SH-SY5Y (cell line): ENCODE data around the gene SLC35D3.

ENCODE experiments used
- GATA2 ChIP-seq: IDR thresholded peaks from 2 replicates; pipeline ENCODE4 v1.6.1; 2011; ENCODE audit warnings: mild to moderate bottlenecking, low read depth, low read length
- GATA3 ChIP-seq: IDR thresholded peaks from 2 replicates; pipeline ENCODE4 v1.6.1; 2011; ENCODE audit warnings: low read depth, mild to moderate bottlenecking, low read length, moderate library complexity

Gene SLC35D3

GRCh38 chr6:136920216-136920615, 1.9 kb upstream of the SLC35D3 start:
- TF ChIP-seq GATA2 (no peak), GATA3 (no peak)

DNA sequence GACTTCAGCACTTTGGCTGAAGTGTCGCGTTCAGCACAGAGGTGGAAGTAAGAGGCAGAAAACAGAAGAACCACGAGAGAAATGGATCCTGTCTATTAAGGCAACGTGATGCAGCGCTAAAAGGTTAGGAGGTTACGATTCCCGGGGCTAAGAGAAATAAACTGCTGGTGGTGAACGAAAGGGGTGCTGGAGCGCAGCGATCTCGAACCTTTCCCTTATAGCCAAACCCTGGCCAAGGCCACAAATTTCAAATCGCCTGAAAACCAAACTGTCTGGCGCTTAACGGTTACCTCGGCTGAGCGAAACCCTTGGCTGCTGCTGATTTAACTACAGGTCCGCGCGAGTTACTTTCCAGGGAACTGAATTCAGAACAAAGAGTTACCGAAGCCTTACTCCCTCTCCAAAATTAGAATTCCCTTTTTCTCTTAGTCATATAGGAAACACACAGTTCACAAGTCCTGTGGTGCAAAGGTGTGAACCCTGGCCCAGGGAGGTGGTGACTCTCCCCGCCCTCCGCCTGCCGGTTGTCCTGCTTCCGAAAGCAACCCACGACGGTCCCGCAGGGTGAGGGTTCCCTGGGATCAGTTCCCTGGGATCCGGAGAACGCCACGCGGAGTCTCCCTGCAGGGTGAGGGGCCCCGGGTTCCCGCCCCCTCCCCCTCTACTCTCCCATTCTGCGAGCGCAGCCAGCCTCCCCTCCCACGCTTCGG, 1.3 kb upstream of the SLC35D3 start:
- no peak for TF ChIP-seq GATA3
- no peak for TF ChIP-seq GATA2

DNA sequence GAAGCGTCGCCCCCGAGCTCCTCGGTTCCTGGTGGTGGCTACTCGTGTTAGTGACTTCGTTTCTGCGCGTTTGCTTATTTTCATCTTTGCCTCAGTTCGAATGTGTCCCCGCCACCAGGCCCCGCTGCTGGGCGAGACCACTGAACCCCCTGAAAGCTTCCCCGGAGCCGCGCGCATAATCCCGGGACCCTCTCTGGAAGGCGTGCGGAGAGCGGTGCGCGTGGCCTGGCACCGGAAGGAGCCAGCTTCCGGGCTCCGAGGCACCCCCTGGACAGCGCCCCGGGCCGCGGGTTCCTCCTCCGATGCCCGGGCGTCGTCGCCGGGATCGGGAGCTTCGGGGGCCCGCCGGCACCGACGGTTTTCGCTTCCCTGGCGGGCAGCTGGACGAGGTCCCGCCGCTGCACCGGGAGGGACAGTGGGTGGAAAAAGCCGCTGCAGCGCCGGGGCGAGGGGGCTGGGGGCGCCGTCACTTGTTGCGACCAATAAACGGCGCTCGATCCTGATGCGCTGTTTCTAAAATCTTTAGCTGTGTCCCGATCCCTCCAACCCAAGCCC, 643 bp upstream of the SLC35D3 start:
- TF ChIP-seq GATA2: no peak
- TF ChIP-seq GATA3: no peak

DNA sequence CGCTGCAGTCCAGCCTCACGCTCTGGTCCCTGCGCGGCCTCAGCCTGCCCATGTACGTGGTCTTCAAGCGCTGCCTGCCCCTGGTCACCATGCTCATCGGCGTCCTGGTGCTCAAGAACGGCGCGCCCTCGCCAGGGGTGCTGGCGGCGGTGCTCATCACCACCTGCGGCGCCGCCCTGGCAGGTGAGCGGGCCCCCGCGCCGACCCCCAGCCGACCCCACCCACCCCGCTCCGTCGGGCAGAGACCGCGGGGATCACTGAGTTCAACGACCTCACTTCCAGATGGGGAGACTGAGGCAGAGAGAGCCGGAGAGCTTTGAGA, 545 bp downstream of the SLC35D3 start:
- TF ChIP-seq GATA2 (no peak), GATA3 (no peak)

DNA sequence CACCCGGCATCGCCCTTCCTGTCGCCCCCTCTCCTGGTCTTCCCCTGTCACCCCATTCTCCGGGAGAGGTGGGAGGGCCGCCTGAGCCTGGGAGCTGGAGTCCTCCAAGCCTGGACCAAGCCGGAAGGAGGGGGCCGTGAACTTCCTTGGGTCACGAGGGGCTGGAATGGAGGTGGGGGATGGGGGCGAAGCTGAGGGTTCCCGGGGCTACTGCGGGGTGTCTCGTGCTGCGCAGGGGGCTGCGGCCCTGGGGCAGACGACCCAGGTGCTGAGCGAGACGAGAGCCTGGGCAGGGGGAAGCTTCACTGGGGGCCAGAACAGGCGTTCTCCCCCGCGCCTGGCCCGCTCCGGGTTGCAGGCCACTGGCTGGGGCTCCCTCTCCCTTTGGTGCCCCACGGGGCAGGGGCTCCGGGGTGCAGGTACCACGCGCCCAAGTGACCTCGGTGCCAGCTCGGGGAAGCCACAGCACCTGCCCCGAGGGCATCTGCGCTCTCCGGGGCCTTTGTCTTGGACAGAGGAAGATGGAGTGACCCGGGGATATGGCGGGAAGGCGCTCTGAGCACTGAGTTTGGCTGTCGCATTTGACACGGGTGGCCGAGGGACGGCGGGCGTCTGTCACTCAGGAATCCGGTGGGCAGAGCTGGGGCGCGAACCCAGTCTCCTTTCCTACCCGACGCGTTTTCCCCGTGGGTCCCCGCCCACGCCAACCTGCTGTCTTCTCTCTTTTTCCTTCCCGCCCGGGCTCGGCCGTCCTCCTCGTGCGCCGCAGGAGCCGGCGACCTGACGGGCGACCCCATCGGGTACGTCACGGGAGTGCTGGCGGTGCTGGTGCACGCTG, 1.2 kb downstream of the SLC35D3 start:
- TF ChIP-seq GATA2: no peak

DNA sequence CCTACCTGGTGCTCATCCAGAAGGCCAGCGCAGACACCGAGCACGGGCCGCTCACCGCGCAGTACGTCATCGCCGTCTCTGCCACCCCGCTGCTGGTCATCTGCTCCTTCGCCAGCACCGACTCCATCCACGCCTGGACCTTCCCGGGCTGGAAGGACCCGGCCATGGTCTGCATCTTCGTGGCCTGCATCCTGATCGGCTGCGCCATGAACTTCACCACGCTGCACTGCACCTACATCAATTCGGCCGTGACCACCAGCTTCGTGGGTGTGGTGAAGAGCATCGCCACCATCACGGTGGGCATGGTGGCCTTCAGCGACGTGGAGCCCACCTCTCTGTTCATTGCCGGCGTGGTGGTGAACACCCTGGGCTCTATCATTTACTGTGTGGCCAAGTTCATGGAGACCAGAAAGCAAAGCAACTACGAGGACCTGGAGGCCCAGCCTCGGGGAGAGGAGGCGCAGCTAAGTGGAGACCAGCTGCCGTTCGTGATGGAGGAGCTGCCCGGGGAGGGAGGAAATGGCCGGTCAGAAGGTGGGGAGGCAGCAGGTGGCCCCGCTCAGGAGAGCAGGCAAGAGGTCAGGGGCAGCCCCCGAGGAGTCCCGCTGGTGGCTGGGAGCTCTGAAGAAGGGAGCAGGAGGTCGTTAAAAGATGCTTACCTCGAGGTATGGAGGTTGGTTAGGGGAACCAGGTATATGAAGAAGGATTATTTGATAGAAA, 2.0 kb downstream of the SLC35D3 start:
- TF ChIP-seq GATA2 (no peak), GATA3 (no peak)

DNA sequence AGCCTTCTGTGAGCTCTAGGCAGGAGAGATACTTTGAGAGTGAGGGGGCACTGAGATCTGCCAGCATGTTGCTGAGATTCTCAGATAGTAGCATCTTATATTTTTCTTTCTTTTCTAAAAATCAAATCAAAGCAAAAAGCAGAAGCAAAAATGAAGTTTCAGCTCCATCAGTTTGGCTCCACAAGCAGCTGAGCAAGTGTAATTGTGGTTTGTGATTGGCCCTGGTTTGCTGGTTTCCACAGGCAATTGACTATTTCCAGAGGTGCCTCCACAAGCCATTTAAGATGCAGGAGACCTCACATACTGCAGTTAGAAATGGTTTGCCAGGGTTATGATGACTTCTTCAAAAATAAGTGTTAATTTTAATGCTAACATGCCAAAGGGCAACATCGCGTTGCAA, 4.3 kb downstream of the SLC35D3 start:
- TF ChIP-seq GATA2 (no peak), GATA3 (no peak)

- TF ChIP-seq GATA3 (no peak), GATA2 (no peak)
These were observed 5.2 kb downstream of the SLC35D3 start for GRCh38 chr6:136927292-136927691.

GRCh38 chr6:136930528-136930927, 8.4 kb downstream of the SLC35D3 start:
- TF ChIP-seq GATA2 (no peak), GATA3 (no peak)

- no peak for TF ChIP-seq GATA2
- no peak for TF ChIP-seq GATA3
These were observed 10.5 kb downstream of the SLC35D3 start for GRCh38 chr6:136932599-136932998.

DNA sequence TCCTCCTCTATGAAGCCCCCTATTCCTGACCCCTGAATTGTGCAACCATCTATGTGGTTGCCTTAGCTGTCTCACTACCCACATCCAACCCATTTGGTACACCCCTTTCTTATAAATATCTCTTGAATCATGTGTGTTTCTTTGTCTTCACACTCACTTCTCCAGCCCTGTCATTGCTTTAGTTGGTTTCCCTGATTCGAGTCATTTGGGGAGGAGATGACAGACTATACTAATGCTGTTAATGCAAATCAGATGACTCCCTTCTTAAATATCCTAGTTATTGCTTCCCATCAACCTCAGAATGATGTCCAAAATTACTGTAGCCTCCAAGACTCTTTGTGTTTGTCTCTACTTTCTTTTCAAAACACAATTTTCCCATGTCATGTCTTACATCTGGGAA, 23.0 kb downstream of the SLC35D3 start:
- no peak for TF ChIP-seq GATA2
- TF ChIP-seq GATA3: no peak

DNA sequence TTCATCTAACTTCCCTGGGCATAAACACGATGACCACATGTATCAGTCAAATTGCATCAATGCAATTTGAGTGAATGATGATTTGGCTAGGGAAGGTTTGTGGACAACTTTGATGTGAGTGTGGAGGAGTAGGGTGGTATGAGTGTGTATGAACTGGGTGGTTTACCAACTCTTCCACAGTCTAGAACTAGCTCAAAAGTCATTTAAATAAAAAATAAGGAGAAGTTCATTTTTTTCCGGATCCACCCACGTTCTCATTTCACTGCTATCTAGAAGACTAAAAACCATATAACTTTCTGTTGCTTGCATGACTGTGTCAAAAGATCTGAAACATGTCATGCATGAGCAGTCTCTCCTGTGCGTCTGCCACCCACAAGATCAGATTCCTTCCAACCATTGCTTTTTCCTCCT, 23.6 kb downstream of the SLC35D3 start:
- TF ChIP-seq GATA3 (no peak), GATA2 (no peak)

- TF ChIP-seq GATA2 (no peak), GATA3 (no peak)
These were observed 24.9 kb downstream of the SLC35D3 start for GRCh38 chr6:136947037-136947436.

DNA sequence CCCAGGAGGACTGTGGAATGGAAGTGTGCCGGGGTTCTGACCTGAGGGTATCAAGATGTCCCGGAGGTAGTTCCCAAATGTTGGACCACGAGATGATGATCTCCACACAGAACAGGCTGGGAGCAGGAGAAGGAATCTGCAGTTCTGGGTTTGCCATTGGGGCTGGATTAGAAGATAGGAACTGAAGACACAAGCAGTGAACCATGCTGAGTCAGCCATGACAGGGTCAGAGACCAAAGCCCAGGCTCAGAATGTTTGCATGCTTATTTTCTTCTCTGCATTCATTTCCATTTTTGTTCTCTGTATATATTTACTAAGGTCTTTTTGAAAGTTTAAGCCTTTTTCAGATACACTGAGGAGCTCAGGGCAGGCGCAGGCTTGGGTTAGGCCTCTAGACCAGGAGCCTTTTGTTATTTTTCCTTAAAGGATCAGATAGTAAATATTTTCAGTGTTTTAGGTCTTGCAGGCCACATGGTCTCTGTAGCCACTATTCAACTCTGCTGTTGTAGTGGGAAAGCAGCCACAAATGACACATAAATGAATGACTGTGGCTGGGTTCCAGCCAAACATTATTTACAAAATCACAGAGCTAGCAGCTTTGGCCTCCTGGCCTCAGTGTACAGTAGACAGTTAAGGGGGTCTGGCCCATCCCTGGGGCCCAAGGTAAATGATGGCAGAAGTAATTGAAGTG, 28.5 kb downstream of the SLC35D3 start:
- TF ChIP-seq GATA2 (no peak), GATA3 (no peak)
